NB4 (cell line): ENCODE measurements around the gene RPTOR.

Experiments used
- DNase-seq: peaks from one replicate; pipeline ENCODE4 v3.0.0; 2010; ENCODE audit warnings: low read depth
- H3K4me3 ChIP-seq: one replicate; pipeline ENCODE4 v1.5.1; 2011; ENCODE audit warnings: mild to moderate bottlenecking, low read depth, low read length, moderate library complexity
- CTCF ChIP-seq: IDR thresholded peaks from one replicate; pipeline ENCODE4 v1.5.1; 2012; ENCODE audit warnings: low read depth, low read length
- MAX ChIP-seq: IDR thresholded peaks from 2 replicates; pipeline ENCODE4 v1.6.1; 2011; ENCODE audit warnings: low read depth, low read length
- MYC ChIP-seq: IDR thresholded peaks from 2 replicates; pipeline ENCODE4 v1.6.1; 2011; ENCODE audit warnings: low read depth, low read length
- POLR2A ChIP-seq: IDR thresholded peaks from 2 replicates; pipeline ENCODE4 v1.6.1; 2011; ENCODE audit warnings: mild to moderate bottlenecking; ENCODE audit not compliant: insufficient read length; ENCODE audit errors: extremely low read depth

The RPTOR gene

GRCh38 chr17:80899402-80900268 lies 355.0 kb downstream of the RPTOR start:
- peak; percentile 51 for DNase-seq
- TF ChIP-seq CTCF (peak; percentile 76), MYC (no peak), POLR2A (no peak), MAX (no peak)

GRCh38 chr17:80901319-80901718 lies 356.7 kb downstream of the RPTOR start:
- no peak for TF ChIP-seq MAX
- TF ChIP-seq CTCF, result no peak
- no peak for TF ChIP-seq POLR2A
- no peak for TF ChIP-seq MYC
- no peak for DNase-seq
- no peak overlapping the region for H3K4me3 ChIP-seq

More at GRCh38 chr17:80899402-80900268, 355.0 kb downstream of the RPTOR start:
- H3K4me3 ChIP-seq, result no peak overlapping the region

- no peak overlapping the region for H3K4me3 ChIP-seq
- no peak for DNase-seq
- no peak for TF ChIP-seq POLR2A
- TF ChIP-seq MAX, result no peak
- no peak for TF ChIP-seq CTCF
- no peak for TF ChIP-seq MYC
These were observed 357.7 kb downstream of the RPTOR start for GRCh38 chr17:80902197-80902962.

GRCh38 chr17:80902963-80903611 lies 358.4 kb downstream of the RPTOR start:
- DNase-seq, result no peak
- no peak overlapping the region for H3K4me3 ChIP-seq
- TF ChIP-seq CTCF (no peak), MAX (no peak), MYC (no peak), POLR2A (no peak)

GRCh38 chr17:80904036-80904753 lies 359.6 kb downstream of the RPTOR start:
- H3K4me3 ChIP-seq, result no peak overlapping the region
- DNase-seq, result no peak
- TF ChIP-seq CTCF (no peak), POLR2A (no peak), MYC (no peak), MAX (no peak)
